Measurements from ENCODE around the gene CDH22.

CDH22 gene

GRCh38 chr20:46151936-46152335, 156.4 kb downstream of the CDH22 start:
- no peak overlapping the region for H2BK15ac ChIP-seq (ENCODE audit: low read length)

DNA sequence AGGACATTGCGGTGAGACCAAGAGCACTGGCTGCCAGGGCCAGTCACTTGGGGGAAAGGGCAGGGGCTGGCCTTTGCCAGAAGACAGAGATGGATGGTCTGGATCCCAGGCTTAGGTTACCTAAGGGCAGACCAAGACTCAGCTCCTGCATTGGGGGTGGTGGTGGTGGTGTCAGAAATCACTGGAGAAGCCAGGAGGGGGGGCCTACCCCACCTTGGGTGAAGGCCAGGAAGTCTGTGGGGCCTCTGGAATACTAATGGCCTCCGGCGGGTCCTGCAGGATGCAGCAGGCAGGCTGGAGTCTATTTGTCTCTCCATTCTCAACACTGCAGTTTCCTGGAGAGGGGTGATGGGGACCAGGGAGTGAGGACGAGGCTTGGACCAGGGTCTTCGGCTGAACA, 157.4 kb downstream of the CDH22 start:
- no peak for DNase-seq (ENCODE audit: low spot score)

More at GRCh38 chr20:46151936-46152335, 156.4 kb downstream of the CDH22 start:
- H3K4me2 ChIP-seq (ENCODE audit: insufficient read depth, low read length, poor library complexity, severe bottlenecking): no peak overlapping the region
- H4K8ac ChIP-seq (ENCODE audit: low read depth, low read length): no peak overlapping the region
- H3K14ac ChIP-seq (ENCODE audit: low read length): no peak overlapping the region
- no peak overlapping the region for H3K27ac ChIP-seq (replicated peaks; ENCODE audit: low read length)
- peak overlapping the region; percentile 46 for H3K18ac ChIP-seq (ENCODE audit: low read length)
- no peaks in the 10 kb centered on the region for H3K79me1 ChIP-seq (ENCODE audit: low read depth, low read length)
- no peak overlapping the region for H4K91ac ChIP-seq (ENCODE audit: low read depth, low read length, poor library complexity)
- no peak overlapping the region for H3K4me3 ChIP-seq (ENCODE audit: low read length in 2 of 2)
- no peak overlapping the region for H3K23ac ChIP-seq (ENCODE audit: low read depth, low read length, poor library complexity)
- no peak overlapping the region for H2BK120ac ChIP-seq (ENCODE audit: low read depth, low read length)
- no peak overlapping the region for H3K4ac ChIP-seq (ENCODE audit: low read length)
- H2AK5ac ChIP-seq (ENCODE audit: low read depth, low read length): peak overlapping the region; percentile 39
- H2BK12ac ChIP-seq (ENCODE audit: low read length): no peak overlapping the region
- H3K9me3 ChIP-seq (replicated peaks in 1 of 2; ENCODE audit: control insufficient read depth in 2 of 2, insufficient read depth in 1 of 2, low read depth in 1 of 2, low read length in 2 of 2): no peaks in the 10 kb centered on the region
- no peak overlapping the region for H2AFZ ChIP-seq (ENCODE audit: low read length)
- H2BK5ac ChIP-seq (ENCODE audit: low read length): no peak overlapping the region
- no peaks in the 10 kb centered on the region for H3K4me1 ChIP-seq (ENCODE audit: control insufficient read depth in 2 of 2, insufficient read depth in 1 of 2, low read depth in 1 of 2, low read length in 2 of 2)
- no CpG with 5 or more reads among the region's 7 CpGs for WGBS, 2 donors (ENCODE audit: extremely low coverage in 2 of 2, insufficient read length in 2 of 2, insufficient replicate concordance in 1 of 2)
- no peak for DNase-seq (ENCODE audit: low spot score)
- H3K27me3 ChIP-seq (ENCODE audit: control insufficient read depth in 3 of 3, insufficient read depth in 3 of 3, low read depth in 1 of 3, low read length in 3 of 3): peaks cover 0 to 27% (median 0%) of the 10 kb centered on the region in 3 experiments
- no peak overlapping the region for H3K9ac ChIP-seq (ENCODE audit: low read depth, low read length, poor library complexity)
- H3K36me3 ChIP-seq (replicated peaks in 1 of 2; ENCODE audit: control insufficient read depth in 2 of 2, insufficient read depth in 2 of 2, low read length in 2 of 2): no peaks in the 10 kb centered on the region

GRCh38 chr20:46148313-46149208, 159.7 kb downstream of the CDH22 start:
- no peak overlapping the region for H4K8ac ChIP-seq (ENCODE audit: low read depth, low read length)
- WGBS, 2 donors (ENCODE audit: extremely low coverage in 2 of 2, insufficient read length in 2 of 2, insufficient replicate concordance in 1 of 2): no CpG with 5 or more reads among the region's 14 CpGs
- H3K14ac ChIP-seq (ENCODE audit: low read length): no peak overlapping the region
- H4K91ac ChIP-seq (ENCODE audit: low read depth, low read length, poor library complexity): no peak overlapping the region
- no peak overlapping the region for H2BK5ac ChIP-seq (ENCODE audit: low read length)
- no peak overlapping the region for H2BK120ac ChIP-seq (ENCODE audit: low read depth, low read length)
- H2BK12ac ChIP-seq (ENCODE audit: low read length): no peak overlapping the region
- no peak overlapping the region for H3K4ac ChIP-seq (ENCODE audit: low read length)
- H3K4me1 ChIP-seq (ENCODE audit: control insufficient read depth in 2 of 2, insufficient read depth in 1 of 2, low read depth in 1 of 2, low read length in 2 of 2): peaks cover 0 to 4% of the 10 kb centered on the region in 2 donors
- H2AFZ ChIP-seq (ENCODE audit: low read length): no peak overlapping the region
- DNase-seq (ENCODE audit: low spot score): no peak
- no peak overlapping the region for H3K27ac ChIP-seq (replicated peaks; ENCODE audit: low read length)
- H3K36me3 ChIP-seq (replicated peaks in 1 of 2; ENCODE audit: control insufficient read depth in 2 of 2, insufficient read depth in 2 of 2, low read length in 2 of 2): no peaks in the 10 kb centered on the region
- H3K79me1 ChIP-seq (ENCODE audit: low read depth, low read length): no peaks in the 10 kb centered on the region
- H2BK15ac ChIP-seq (ENCODE audit: low read length): no peak overlapping the region
- no peak overlapping the region for H2AK5ac ChIP-seq (ENCODE audit: low read depth, low read length)
- no peaks in the 10 kb centered on the region for H3K9me3 ChIP-seq (replicated peaks in 1 of 2; ENCODE audit: control insufficient read depth in 2 of 2, insufficient read depth in 1 of 2, low read depth in 1 of 2, low read length in 2 of 2)
- no peak overlapping the region for H3K23ac ChIP-seq (ENCODE audit: low read depth, low read length, poor library complexity)
- H3K18ac ChIP-seq (ENCODE audit: low read length): no peak overlapping the region
- no peak overlapping the region for H3K4me3 ChIP-seq (ENCODE audit: low read length in 2 of 2)
- H3K27me3 ChIP-seq (ENCODE audit: control insufficient read depth in 3 of 3, insufficient read depth in 3 of 3, low read depth in 1 of 3, low read length in 3 of 3): peaks cover 0 to 23% (median 0%) of the 10 kb centered on the region in 3 experiments
- no peak overlapping the region for H3K9ac ChIP-seq (ENCODE audit: low read depth, low read length, poor library complexity)
- H3K4me2 ChIP-seq (ENCODE audit: insufficient read depth, low read length, poor library complexity, severe bottlenecking): no peak overlapping the region

More for the DNA sequence above, 157.4 kb downstream of the CDH22 start:
- Histone ChIP-seq H3K27ac (replicated peaks; ENCODE audit: low read length) (no peak overlapping the region), H3K9me3 (replicated peaks in 1 of 2; ENCODE audit: control insufficient read depth in 2 of 2, insufficient read depth in 1 of 2, low read depth in 1 of 2, low read length in 2 of 2) (no peaks in the 10 kb centered on the region), H3K4me1 (ENCODE audit: control insufficient read depth in 2 of 2, insufficient read depth in 1 of 2, low read depth in 1 of 2, low read length in 2 of 2) (peaks cover 0 to 3% of the 10 kb centered on the region in 2 donors), H3K9ac (ENCODE audit: low read depth, low read length, poor library complexity) (no peak overlapping the region), H2BK15ac (ENCODE audit: low read length) (peak overlapping the region; percentile 65), H2BK5ac (ENCODE audit: low read length) (no peak overlapping the region), H3K14ac (ENCODE audit: low read length) (no peak overlapping the region), H3K4me3 (ENCODE audit: low read length in 2 of 2) (no peak overlapping the region), H3K4ac (ENCODE audit: low read length) (no peak overlapping the region), H4K8ac (ENCODE audit: low read depth, low read length) (no peak overlapping the region), H3K4me2 (ENCODE audit: insufficient read depth, low read length, poor library complexity, severe bottlenecking) (no peak overlapping the region), H2AK5ac (ENCODE audit: low read depth, low read length) (peak overlapping the region; percentile 4), H2BK12ac (ENCODE audit: low read length) (no peak overlapping the region), H2AFZ (ENCODE audit: low read length) (no peak overlapping the region), H3K27me3 (ENCODE audit: control insufficient read depth in 3 of 3, insufficient read depth in 3 of 3, low read depth in 1 of 3, low read length in 3 of 3) (peaks cover 0 to 24% (median 0%) of the 10 kb centered on the region in 3 experiments), H2BK120ac (ENCODE audit: low read depth, low read length) (no peak overlapping the region), H3K23ac (ENCODE audit: low read depth, low read length, poor library complexity) (no peak overlapping the region), H4K91ac (ENCODE audit: low read depth, low read length, poor library complexity) (no peak overlapping the region), H3K79me1 (ENCODE audit: low read depth, low read length) (no peaks in the 10 kb centered on the region), H3K18ac (ENCODE audit: low read length) (no peak overlapping the region), H3K36me3 (replicated peaks in 1 of 2; ENCODE audit: control insufficient read depth in 2 of 2, insufficient read depth in 2 of 2, low read length in 2 of 2) (no peaks in the 10 kb centered on the region)
- no CpG with 5 or more reads among the region's 5 CpGs for WGBS, 2 donors (ENCODE audit: extremely low coverage in 2 of 2, insufficient read length in 2 of 2, insufficient replicate concordance in 1 of 2)

DNA sequence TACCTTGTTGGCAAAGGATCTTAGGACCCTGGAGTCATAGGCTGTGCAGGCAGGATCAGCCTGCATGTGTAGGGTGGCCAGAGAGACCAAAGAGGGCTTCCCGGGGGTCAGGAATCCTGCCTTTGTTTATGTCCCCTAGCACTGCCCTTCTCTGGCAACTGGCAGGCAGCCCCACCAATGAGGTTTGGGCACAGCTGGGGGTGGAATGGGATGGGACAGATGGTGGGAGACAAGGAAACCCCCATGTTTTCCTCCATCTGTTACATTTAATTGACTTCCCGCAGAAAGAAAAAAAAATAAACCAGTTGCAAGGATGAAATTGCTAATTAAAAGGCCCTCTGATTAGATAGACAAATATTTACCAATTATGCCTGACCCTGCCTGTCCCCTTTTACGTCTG, 162.6 kb downstream of the CDH22 start:
- Histone ChIP-seq H3K23ac (ENCODE audit: low read depth, low read length, poor library complexity) (no peak overlapping the region), H4K8ac (ENCODE audit: low read depth, low read length) (no peak overlapping the region), H3K4ac (ENCODE audit: low read length) (no peak overlapping the region), H2AFZ (ENCODE audit: low read length) (no peak overlapping the region), H2BK5ac (ENCODE audit: low read length) (no peak overlapping the region), H3K27me3 (ENCODE audit: control insufficient read depth in 3 of 3, insufficient read depth in 3 of 3, low read depth in 1 of 3, low read length in 3 of 3) (peaks cover 0 to 39% (median 0%) of the 10 kb centered on the region in 3 experiments), H3K79me1 (ENCODE audit: low read depth, low read length) (no peaks in the 10 kb centered on the region), H2AK5ac (ENCODE audit: low read depth, low read length) (no peak overlapping the region), H3K18ac (ENCODE audit: low read length) (no peak overlapping the region), H3K9ac (ENCODE audit: low read depth, low read length, poor library complexity) (no peak overlapping the region), H3K4me1 (ENCODE audit: control insufficient read depth in 2 of 2, insufficient read depth in 1 of 2, low read depth in 1 of 2, low read length in 2 of 2) (peaks cover 0 to 4% of the 10 kb centered on the region in 2 donors), H3K27ac (replicated peaks; ENCODE audit: low read length) (no peak overlapping the region), H4K91ac (ENCODE audit: low read depth, low read length, poor library complexity) (no peak overlapping the region), H2BK12ac (ENCODE audit: low read length) (no peak overlapping the region), H3K4me2 (ENCODE audit: insufficient read depth, low read length, poor library complexity, severe bottlenecking) (no peak overlapping the region), H3K14ac (ENCODE audit: low read length) (no peak overlapping the region), H2BK15ac (ENCODE audit: low read length) (no peak overlapping the region), H2BK120ac (ENCODE audit: low read depth, low read length) (no peak overlapping the region), H3K9me3 (replicated peaks in 1 of 2; ENCODE audit: control insufficient read depth in 2 of 2, insufficient read depth in 1 of 2, low read depth in 1 of 2, low read length in 2 of 2) (no peaks in the 10 kb centered on the region), H3K4me3 (ENCODE audit: low read length in 2 of 2) (no peak overlapping the region), H3K36me3 (replicated peaks in 1 of 2; ENCODE audit: control insufficient read depth in 2 of 2, insufficient read depth in 2 of 2, low read length in 2 of 2) (no peaks in the 10 kb centered on the region)
- no peak for DNase-seq (ENCODE audit: low spot score)
- no CpG with 5 or more reads among the region's 3 CpGs for WGBS, 2 donors (ENCODE audit: extremely low coverage in 2 of 2, insufficient read length in 2 of 2, insufficient replicate concordance in 1 of 2)

Measured in neuronal stem cell (in vitro differentiated cells).